SU-DHL-6 (cell line): ENCODE measurements around the gene COX7A2.

ENCODE experiments used
- EZH2phosphoT487 ChIP-seq: fragments of 200-600 bp; sonication (generic), shearing (Covaris generic); conservative IDR thresholded peaks from 2 replicates; pipeline ENCODE4 v1.6.1; 2018; ENCODE audit warnings: mild to moderate bottlenecking, antibody characterized with exemption, low read length, moderate library complexity, mixed read lengths
- TF ChIP-seq, protein P1 (sequence below): fragments of 200-600 bp; sonication (generic); IDR thresholded peaks from one replicate; pipeline ENCODE4 v1.5.1; 2017; ENCODE audit warnings: antibody characterized with exemption, mild to moderate bottlenecking, low read length, moderate library complexity; ENCODE audit not compliant: insufficient read depth, poor library complexity, severe bottlenecking

GRCh38 chr6:75213112-75213511 is 30.5 kb downstream of the COX7A2 start:
- TF ChIP-seq, protein P1, sequence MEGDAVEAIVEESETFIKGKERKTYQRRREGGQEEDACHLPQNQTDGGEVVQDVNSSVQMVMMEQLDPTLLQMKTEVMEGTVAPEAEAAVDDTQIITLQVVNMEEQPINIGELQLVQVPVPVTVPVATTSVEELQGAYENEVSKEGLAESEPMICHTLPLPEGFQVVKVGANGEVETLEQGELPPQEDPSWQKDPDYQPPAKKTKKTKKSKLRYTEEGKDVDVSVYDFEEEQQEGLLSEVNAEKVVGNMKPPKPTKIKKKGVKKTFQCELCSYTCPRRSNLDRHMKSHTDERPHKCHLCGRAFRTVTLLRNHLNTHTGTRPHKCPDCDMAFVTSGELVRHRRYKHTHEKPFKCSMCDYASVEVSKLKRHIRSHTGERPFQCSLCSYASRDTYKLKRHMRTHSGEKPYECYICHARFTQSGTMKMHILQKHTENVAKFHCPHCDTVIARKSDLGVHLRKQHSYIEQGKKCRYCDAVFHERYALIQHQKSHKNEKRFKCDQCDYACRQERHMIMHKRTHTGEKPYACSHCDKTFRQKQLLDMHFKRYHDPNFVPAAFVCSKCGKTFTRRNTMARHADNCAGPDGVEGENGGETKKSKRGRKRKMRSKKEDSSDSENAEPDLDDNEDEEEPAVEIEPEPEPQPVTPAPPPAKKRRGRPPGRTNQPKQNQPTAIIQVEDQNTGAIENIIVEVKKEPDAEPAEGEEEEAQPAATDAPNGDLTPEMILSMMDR: no peak
- TF ChIP-seq EZH2phosphoT487: no peak
